IMR-90 (cell line): ENCODE results near the gene DOK4. TPM values are rescaled to one million over a fixed set of nuclear protein-coding genes. Genes with fewer than 3 reads are reported as not detected.

Experiments used
- ATAC-seq: fragments of 200-7000 bp; cut with Tn5 transposase; 2 replicates; pipeline ENCODE4 v1.9.1; 2020; ENCODE audit warnings: low read depth, mild to moderate bottlenecking, moderate library complexity
- BruUV-seq: library from RNA; stranded (reverse); fragments of 400-500 nt; replicated peaks from 2 replicates; lab custom pipeline; 2021; lab: Mats Ljungman, UMichigan
- CTCF ChIA-PET: fragments of 300-600 bp; formaldehyde crosslinking; extraction: SDS; loops from one replicate; lab custom pipeline; 2021; ENCODE audit warnings: antibody characterized with exemption; lab: Yijun Ruan, JAX
- POLR2A ChIA-PET: fragments of 300-600 bp; sonication (Branson Sonifier 250); formaldehyde crosslinking; loops from one replicate; lab custom pipeline; 2022; ENCODE audit warnings: antibody characterized with exemption; ENCODE audit not compliant: unreplicated experiment; lab: Charles Lee
- DNase-seq: peaks from one replicate; pipeline ENCODE4 v3.0.0; 2013
- H2AFZ ChIP-seq: replicated peaks from 2 replicates; pipeline ENCODE3; 2013; ENCODE audit warnings: low read length, mild to moderate bottlenecking; ENCODE audit not compliant: poor library complexity
- H2AK5ac ChIP-seq: 2 replicates; pipeline ENCODE4 v1.6.1; 2013; ENCODE audit warnings: low read depth, low read length, inconsistent platforms
- H2AK9ac ChIP-seq: replicated peaks from 2 replicates; pipeline ENCODE3; 2013; ENCODE audit warnings: mild to moderate bottlenecking, low read depth, low read length, moderate library complexity; ENCODE audit not compliant: poor library complexity
- H2BK120ac ChIP-seq: 2 replicates; pipeline ENCODE4 v1.6.1; 2013; ENCODE audit warnings: low read depth, low read length, inconsistent platforms
- H2BK15ac ChIP-seq: 3 replicates; pipeline ENCODE4 v1.6.1; 2013; ENCODE audit warnings: low read depth, low read length, inconsistent platforms
- H2BK20ac ChIP-seq: 2 replicates; pipeline ENCODE4 v1.6.1; 2013; ENCODE audit warnings: low read depth, mild to moderate bottlenecking, inconsistent platforms, low read length, moderate library complexity
- H2BK5ac ChIP-seq: 2 replicates; pipeline ENCODE4 v1.6.1; 2013; ENCODE audit warnings: mild to moderate bottlenecking, low read depth, low read length, inconsistent platforms; ENCODE audit not compliant: poor library complexity, severe bottlenecking
- H3K14ac ChIP-seq: replicated peaks from 2 replicates; pipeline ENCODE4 v1.6.1; 2013; ENCODE audit warnings: low read depth, low read length, inconsistent platforms
- H3K18ac ChIP-seq: 2 replicates; pipeline ENCODE4 v1.6.1; 2013; ENCODE audit warnings: low read depth, low read length, control low read depth
- H3K23ac ChIP-seq: 2 replicates; pipeline ENCODE4 v1.6.1; 2013; ENCODE audit warnings: low read depth, low read length, inconsistent platforms
- H3K27ac ChIP-seq: 2 replicates; pipeline ENCODE4 v1.5.1; 2013; ENCODE audit warnings: mild to moderate bottlenecking, control low read depth, low read length; ENCODE audit not compliant: insufficient read depth
- H3K27me3 ChIP-seq: 2 replicates; pipeline ENCODE4 v1.6.1; 2013; ENCODE audit warnings: low read length; ENCODE audit not compliant: control insufficient read depth, insufficient read depth
- H3K36me3 ChIP-seq: 2 replicates; pipeline ENCODE4 v1.6.1; 2013; ENCODE audit warnings: low read length, mixed read lengths; ENCODE audit not compliant: control insufficient read depth, insufficient read depth
- H3K4ac ChIP-seq: 2 replicates; pipeline ENCODE4 v1.6.1; 2013; ENCODE audit warnings: low read depth, low read length, inconsistent platforms
- H3K4me1 ChIP-seq: 2 replicates; pipeline ENCODE4 v1.6.1; 2013; ENCODE audit warnings: low read length, mixed read lengths; ENCODE audit not compliant: control insufficient read depth, insufficient read depth
- H3K4me2 ChIP-seq: 2 replicates; pipeline ENCODE4 v1.6.1; 2013; ENCODE audit warnings: low read depth, mild to moderate bottlenecking, control low read depth, low read length, moderate library complexity
- H3K4me3 ChIP-seq: 2 replicates; pipeline ENCODE4 v1.5.1; 2013; ENCODE audit warnings: low read depth, mild to moderate bottlenecking, control low read depth, low read length, moderate library complexity; ENCODE audit not compliant: insufficient read depth
- H3K56ac ChIP-seq: 2 replicates; pipeline ENCODE4 v1.6.1; 2013; ENCODE audit warnings: low read length, inconsistent platforms; ENCODE audit not compliant: insufficient read depth; ENCODE audit errors: extremely low read depth
- H3K79me1 ChIP-seq, 2 experiments: 2 replicates each; pipeline ENCODE4 v1.6.1; 2013; ENCODE audit warnings: low read length in 2 of 2, inconsistent platforms in 1 of 2, low read depth in 1 of 2
- H3K9ac ChIP-seq: 2 replicates; pipeline ENCODE4 v1.6.1; 2013; ENCODE audit warnings: low read depth, low read length, control low read depth
- H3K9me1 ChIP-seq: 2 replicates; pipeline ENCODE4 v1.6.1; 2013; ENCODE audit warnings: low read length, inconsistent platforms; ENCODE audit not compliant: insufficient read depth
- H3K9me3 ChIP-seq: 2 replicates; pipeline ENCODE4 v1.6.1; 2013; ENCODE audit warnings: low read length; ENCODE audit not compliant: control insufficient read depth, insufficient read depth
- H4K20me1 ChIP-seq: 2 replicates; pipeline ENCODE4 v1.6.1; 2013; ENCODE audit warnings: low read length, inconsistent platforms; ENCODE audit not compliant: insufficient read depth
- H4K5ac ChIP-seq: 2 replicates; pipeline ENCODE4 v1.6.1; 2013; ENCODE audit warnings: mild to moderate bottlenecking, low read depth, low read length, control low read depth
- H4K8ac ChIP-seq, 2 experiments: 2 replicates each; pipeline ENCODE4 v1.6.1; 2013; ENCODE audit warnings: low read depth in 2 of 2, low read length in 2 of 2, control low read depth in 1 of 2, inconsistent platforms in 1 of 2
- H4K91ac ChIP-seq: 2 replicates; pipeline ENCODE4 v1.6.1; 2013; ENCODE audit warnings: low read depth, low read length, inconsistent platforms; ENCODE audit not compliant: insufficient read depth
- CEBPB ChIP-seq: IDR thresholded peaks from 2 replicates; pipeline ENCODE4 v1.6.1; 2012; ENCODE audit warnings: low read depth, low read length, improper control_type of control experiment
- CHD1 ChIP-seq: IDR thresholded peaks from 2 replicates; pipeline ENCODE4 v1.6.1; 2012; ENCODE audit warnings: low read depth, low read length, improper control_type of control experiment
- CTCF ChIP-seq: conservative IDR thresholded peaks from 2 replicates; pipeline ENCODE4 v1.5.1; 2012; ENCODE audit warnings: mild to moderate bottlenecking, low read depth, low read length, improper control_type of control experiment
- FOS ChIP-seq: fragments of 150-350 bp; IDR thresholded peaks from 2 replicates; pipeline ENCODE4 v1.6.1; 2016; ENCODE audit warnings: low read depth, low read length
- MAFK ChIP-seq: IDR thresholded peaks from 2 replicates; pipeline ENCODE4 v1.6.1; 2012; ENCODE audit warnings: low read depth, low read length, improper control_type of control experiment
- MAZ ChIP-seq: IDR thresholded peaks from 2 replicates; pipeline ENCODE4 v1.6.1; 2012; ENCODE audit warnings: low read depth, mild to moderate bottlenecking, low read length, improper control_type of control experiment, moderate library complexity, borderline replicate concordance
- MXI1 ChIP-seq: IDR thresholded peaks from 2 replicates; pipeline ENCODE4 v1.6.1; 2012; ENCODE audit warnings: low read depth, mild to moderate bottlenecking, low read length, moderate library complexity, borderline replicate concordance
- WGBS, 2 experiments: methylation state at CpG; one replicate each; pipeline versions ENCODE4 v1.1.5 to v1.1.7; 2013; ENCODE audit warnings: missing lambda C conversion rate in 2 of 2; ENCODE audit not compliant: insufficient read length in 1 of 2; ENCODE audit errors: extremely low coverage in 2 of 2; 5-methylcytosine and 5-hydroxymethylcytosine counted together
- dilution Hi-C: fragments of 300-500 bp; cut with HindIII; formaldehyde crosslinking; loops from one replicate; pipeline ENCODE4 v1.14.3; 2018; ENCODE audit warnings: low sequenced_read_pairs; ENCODE audit not compliant: unreplicated experiment
- in situ Hi-C: fragments of 300-500 bp; cut with MboI; formaldehyde crosslinking; loops from 3 replicates; pipeline ENCODE4 v1.14.3; 2019; ENCODE audit warnings: low sequenced_read_pairs, inconsistent platforms, mixed read lengths
- intact Hi-C: fragments of 100-400 bp; cut with micrococcal nuclease; formaldehyde crosslinking; loops from 2 replicates; pipeline ENCODE4 v1.10.0; 2022
- polyA plus RNA-seq, 3 experiments: library from polyadenylated mRNA; depleted of rRNA; stranded (reverse); fragments of >200 nt; gene quantifications; 2 replicates each; pipeline ENCODE4 v1.2.3, GENCODE V29; 2012; ENCODE audit warnings: low replicate concordance in 1 of 3
- total RNA-seq: library from RNA; depleted of rRNA; stranded (reverse); fragments of >200 nt; gene quantifications from 2 replicates; pipeline ENCODE4 v1.2.3, GENCODE V29; 2012

The DOK4 gene
- total and polyA plus RNA-seq, 2 of the 4 experiments (the other 2 are of a cell fraction): 22.0 to 25.9 TPM

GRCh38 chr16:57473906-57474305 is 12.4 kb downstream of the DOK4 start:
- Histone ChIP-seq H3K9ac (no peak overlapping the region), H3K4me1 (peaks cover 5% of the 10 kb centered on the region), H3K27me3 (no peaks in the 10 kb centered on the region), H4K8ac (no peak overlapping the region), H3K56ac (no peak overlapping the region), H3K4ac (no peak overlapping the region), H3K18ac (no peak overlapping the region), H3K9me3 (no peaks in the 10 kb centered on the region), H3K23ac (no peak overlapping the region), H4K20me1 (0 out of 2 replicates have a peak, but pooled peaks cover 8% of the 10 kb centered on the region), H3K14ac (no peak overlapping the region), H2AK5ac (no peak overlapping the region), H2BK15ac (no peak overlapping the region), H3K4me2 (no peak overlapping the region), H4K91ac (no peak overlapping the region), H2BK120ac (no peak overlapping the region), H3K4me3 (no peak overlapping the region), H3K36me3 (peaks cover 44% of the 10 kb centered on the region), H2AFZ (peak overlapping the region; percentile 15), H3K79me1 (peaks cover 14 to 16% of the 10 kb centered on the region in 2 experiments), H2BK20ac (no peak overlapping the region), H3K9me1 (no peaks in the 10 kb centered on the region), H3K27ac (no peak overlapping the region), H2BK5ac (no peak overlapping the region), H4K5ac (no peak overlapping the region), H2AK9ac (no peak overlapping the region)
- ChIA-PET POLR2A (interaction anchor here (0.5 kb wide), 1 partner anchor 1011 kb away, joined by 3 read pairs; no protein-coding TSS in a partner anchor), CTCF (interaction anchor here (1.4 kb wide), 1 partner anchor 11 kb away, joined by 3 read pairs; no protein-coding TSS in a partner anchor)
- no TSS peak for BruUV-seq
- DNase-seq: no peak
- no peak for TF ChIP-seq CHD1
- TF ChIP-seq MAZ: no peak
- TF ChIP-seq FOS: no peak
- TF ChIP-seq MAFK: no peak
- no peak for TF ChIP-seq CTCF
- no peak for TF ChIP-seq CEBPB
- no peak for TF ChIP-seq MXI1
- no peak for ATAC-seq
- in situ Hi-C loops (no loop called here), intact Hi-C loops (no loop called here), dilution Hi-C loops (no loop called here)
- no CpG with 5 or more reads among the region's 8 CpGs for WGBS, 2 experiments
